Upper lobe of left lung (tissue), 4 donors: Measurements from ENCODE around the gene OTOS.

ENCODE experiments used
- CTCF ChIP-seq, 6 experiments: fragments of 450-650 bp in 4 of 6; fragments of 200-600 bp in 2 of 6; sonication (generic) in 2 of 6; IDR thresholded peaks; one replicate each; pipeline ENCODE4 v1.5.1; 2016 to 2019; ENCODE audit warnings: antibody characterized with exemption in 6 of 6
- EP300 ChIP-seq, 4 donors: sonication (generic); formaldehyde crosslinking; IDR thresholded peaks; one replicate each; pipeline ENCODE4 v1.5.1; 2017; ENCODE audit warnings: antibody characterized with exemption in 4 of 4, control low read depth in 2 of 4
- POLR2AphosphoS5 ChIP-seq, 2 donors: sonication (generic); formaldehyde crosslinking; IDR thresholded peaks; one replicate each; pipeline ENCODE4 v1.5.1; 2017; ENCODE audit warnings: antibody characterized with exemption in 2 of 2

GRCh38 chr2:240182001-240182400, 41.5 kb upstream of the OTOS start:
- no peak for TF ChIP-seq CTCF (IDR thresholded peaks at IDR 0.05)
- TF ChIP-seq EP300 (IDR thresholded peaks at IDR 0.05): no peak
- no peak for TF ChIP-seq POLR2AphosphoS5 (IDR thresholded peaks at IDR 0.05)
